Cardiac muscle cell (in vitro differentiated cells and primary cell): ENCODE measurements around the gene MELTF. TPM values are rescaled to one million over a fixed set of nuclear protein-coding genes. Genes with fewer than 3 reads are reported as not detected.

ENCODE experiments used
- DNase-seq, 2 donors: peaks; one replicate each; pipeline versions ENCODE4 v3.0.0 to v3.0.0-alpha.2; 2010 to 2017; ENCODE audit warnings: low read depth in 1 of 2, low spot score in 1 of 2
- H3K27ac ChIP-seq: fragments of 200-600 bp; sonication (generic); 2 replicates; pipeline ENCODE4 v1.5.1; 2016
- H3K27me3 ChIP-seq: fragments of 200-600 bp; sonication (generic); 2 replicates; pipeline ENCODE4 v1.6.0; 2016; ENCODE audit warnings: control low read depth
- H3K36me3 ChIP-seq: fragments of 200-600 bp; sonication (generic); 2 replicates; pipeline ENCODE4 v1.5.1; 2016; ENCODE audit warnings: control low read depth
- H3K4me1 ChIP-seq: fragments of 200-600 bp; sonication (generic); 2 replicates; pipeline ENCODE4 v1.8.1; 2017; ENCODE audit warnings: low read depth, mild to moderate bottlenecking, mixed run types
- H3K4me3 ChIP-seq: fragments of 200-600 bp; sonication (generic); 2 replicates; pipeline ENCODE4 v1.5.1; 2016; ENCODE audit warnings: mild to moderate bottlenecking
- H3K9me3 ChIP-seq: fragments of 200-600 bp; sonication (generic); 2 replicates; pipeline ENCODE4 v1.5.1; 2017; ENCODE audit warnings: low read depth, mild to moderate bottlenecking, control low read depth
- polyA plus RNA-seq: library from polyadenylated mRNA; unstranded; fragments of >200 nt; fragmentation: Nextera tagmentation; extraction: Ambion mirVana; gene quantifications from 2 replicates; pipeline ENCODE4 v1.2.1, GENCODE V29; 2016
- total RNA-seq: library from RNA; depleted of rRNA; stranded (reverse); fragments of >200 nt; gene quantifications from 2 replicates; pipeline ENCODE4 v1.2.3, GENCODE V29; 2016
- TF ChIP-seq, protein P1 (sequence below): IDR thresholded peaks from 2 replicates; pipeline ENCODE4 v1.5.1; 2012; ENCODE audit warnings: low read depth, mild to moderate bottlenecking, low read length

MELTF gene
- total and polyA plus RNA-seq, 2 experiments from 2014 or later = 12.0 to 17.8 TPM

DNA sequence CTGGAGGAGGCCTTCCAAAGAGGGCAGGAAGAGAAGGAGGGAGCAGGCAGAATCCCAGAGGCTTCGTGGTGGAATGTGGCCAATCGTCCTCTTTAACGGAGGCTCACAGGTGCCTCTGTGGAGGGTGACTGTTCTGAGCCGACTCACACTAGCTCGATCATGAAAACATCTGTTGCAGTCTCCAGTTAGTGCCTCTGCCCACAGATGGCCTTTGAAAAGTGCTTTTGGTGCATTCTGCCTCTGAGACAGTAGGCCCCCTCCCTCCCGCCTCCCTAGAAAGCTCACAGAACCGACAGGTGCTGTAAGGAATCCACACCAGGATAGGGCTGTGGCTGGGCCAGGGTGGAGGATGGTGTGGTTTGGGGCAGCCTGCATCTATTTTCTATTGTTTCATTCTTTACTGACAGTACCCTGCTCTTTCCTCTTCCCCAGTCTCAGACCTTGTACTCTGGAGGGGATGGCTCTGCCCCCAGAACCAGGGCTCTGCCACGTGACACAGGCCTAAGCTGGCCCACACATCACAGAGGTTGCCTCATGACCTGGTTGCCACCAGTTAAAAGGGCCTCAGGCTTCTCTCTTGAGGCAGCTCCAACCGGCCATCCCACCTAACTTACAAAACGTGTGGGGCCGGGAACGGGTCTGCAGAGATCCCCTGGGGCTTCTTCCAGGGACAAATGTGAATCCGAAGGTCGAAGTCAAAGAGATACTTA lies 33.8 kb downstream of the MELTF start:
- TF ChIP-seq, protein P1, sequence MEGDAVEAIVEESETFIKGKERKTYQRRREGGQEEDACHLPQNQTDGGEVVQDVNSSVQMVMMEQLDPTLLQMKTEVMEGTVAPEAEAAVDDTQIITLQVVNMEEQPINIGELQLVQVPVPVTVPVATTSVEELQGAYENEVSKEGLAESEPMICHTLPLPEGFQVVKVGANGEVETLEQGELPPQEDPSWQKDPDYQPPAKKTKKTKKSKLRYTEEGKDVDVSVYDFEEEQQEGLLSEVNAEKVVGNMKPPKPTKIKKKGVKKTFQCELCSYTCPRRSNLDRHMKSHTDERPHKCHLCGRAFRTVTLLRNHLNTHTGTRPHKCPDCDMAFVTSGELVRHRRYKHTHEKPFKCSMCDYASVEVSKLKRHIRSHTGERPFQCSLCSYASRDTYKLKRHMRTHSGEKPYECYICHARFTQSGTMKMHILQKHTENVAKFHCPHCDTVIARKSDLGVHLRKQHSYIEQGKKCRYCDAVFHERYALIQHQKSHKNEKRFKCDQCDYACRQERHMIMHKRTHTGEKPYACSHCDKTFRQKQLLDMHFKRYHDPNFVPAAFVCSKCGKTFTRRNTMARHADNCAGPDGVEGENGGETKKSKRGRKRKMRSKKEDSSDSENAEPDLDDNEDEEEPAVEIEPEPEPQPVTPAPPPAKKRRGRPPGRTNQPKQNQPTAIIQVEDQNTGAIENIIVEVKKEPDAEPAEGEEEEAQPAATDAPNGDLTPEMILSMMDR = no peak
- DNase-seq = no peak
- no peaks in the 10 kb centered on the region for H3K4me1 ChIP-seq
- no peaks in the 10 kb centered on the region for H3K27me3 ChIP-seq
- no peaks in the 10 kb centered on the region for H3K36me3 ChIP-seq
- no peak overlapping the region for H3K27ac ChIP-seq
- no peak overlapping the region for H3K4me3 ChIP-seq
- H3K9me3 ChIP-seq = no peaks in the 10 kb centered on the region

DNA sequence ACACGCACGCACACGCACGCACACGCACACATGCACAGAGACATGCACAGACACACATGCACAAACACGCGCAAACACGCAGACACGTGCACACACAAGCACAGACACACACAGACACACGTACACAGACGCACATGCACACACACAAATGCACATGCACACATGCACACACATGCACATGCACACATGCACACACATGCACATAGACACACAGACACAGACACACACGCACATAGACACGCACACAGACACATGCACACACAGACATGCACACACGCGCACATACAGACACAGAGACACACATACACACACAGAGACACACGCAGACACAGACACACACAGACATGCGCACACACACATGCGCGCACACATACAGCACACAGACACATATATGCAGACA lies 34.6 kb downstream of the MELTF start:
- no peaks in the 10 kb centered on the region for H3K4me1 ChIP-seq

DNA sequence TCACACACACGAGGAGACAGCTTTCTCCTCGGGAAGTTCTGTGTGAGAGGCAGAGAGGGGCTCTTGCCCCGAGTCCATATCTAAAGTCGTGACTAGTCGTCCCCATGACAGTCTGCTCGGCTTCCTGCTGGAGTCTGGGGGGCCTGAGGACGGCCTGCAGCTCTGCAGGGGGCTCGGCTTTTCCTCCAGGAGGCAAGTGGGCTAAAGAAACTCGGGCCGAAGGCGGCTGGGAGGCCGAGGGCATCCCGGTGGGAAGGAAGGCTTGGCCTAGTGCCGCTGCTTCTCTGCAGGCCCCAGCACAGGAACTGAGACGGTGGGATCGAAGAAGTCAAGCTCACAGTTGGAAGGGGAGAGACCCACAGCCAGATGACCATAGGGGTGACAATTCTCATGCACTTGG lies 35.6 kb downstream of the MELTF start:
- H3K27ac ChIP-seq = no peak overlapping the region
- H3K4me3 ChIP-seq = no peak overlapping the region
- no peaks in the 10 kb centered on the region for H3K27me3 ChIP-seq
- peaks cover under 1% of the 10 kb centered on the region for H3K4me1 ChIP-seq
- H3K9me3 ChIP-seq = no peaks in the 10 kb centered on the region
- TF ChIP-seq, protein P1 = no peak
- no peak for DNase-seq
- no peaks in the 10 kb centered on the region for H3K36me3 ChIP-seq

More for the DNA sequence above, 34.6 kb downstream of the MELTF start:
- no peak for DNase-seq
- Histone ChIP-seq H3K4me3 (no peak overlapping the region), H3K9me3 (no peaks in the 10 kb centered on the region), H3K27me3 (no peaks in the 10 kb centered on the region), H3K27ac (no peak overlapping the region), H3K36me3 (no peaks in the 10 kb centered on the region)
- TF ChIP-seq, protein P1 = no peak

DNA sequence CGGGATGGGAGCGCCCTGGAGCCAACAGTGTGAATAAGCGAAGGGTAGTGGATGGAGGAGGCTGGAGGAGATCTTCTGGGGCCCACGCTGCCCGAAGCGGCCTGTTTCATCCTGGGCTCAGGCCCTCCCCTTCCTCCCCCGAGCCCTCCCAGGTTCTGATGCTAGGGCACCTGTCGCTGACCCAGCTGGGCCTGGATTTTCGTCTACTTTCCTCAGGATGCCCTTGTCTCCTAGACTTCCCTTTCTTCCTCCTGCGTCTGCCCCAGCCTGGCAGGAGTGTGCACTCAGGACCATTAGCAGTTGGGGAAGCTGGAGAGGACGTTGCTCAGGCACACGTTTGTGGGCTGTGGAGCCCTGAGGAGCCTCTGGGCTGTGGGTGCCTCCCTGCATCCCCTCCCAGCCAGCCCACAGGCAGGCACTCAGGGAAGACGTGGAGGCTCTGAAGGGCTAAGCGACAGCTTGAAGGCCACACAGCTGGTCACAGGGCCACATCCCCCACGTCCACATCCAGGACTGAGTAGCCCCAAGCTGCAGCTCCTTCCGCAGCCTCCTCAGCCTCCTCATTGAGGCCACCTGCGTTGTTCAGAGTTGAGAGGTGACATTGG lies 37.1 kb downstream of the MELTF start:
- peaks cover 15% of the 10 kb centered on the region for H3K4me1 ChIP-seq
- no peak for DNase-seq
- no peaks in the 10 kb centered on the region for H3K27me3 ChIP-seq
- H3K9me3 ChIP-seq = no peaks in the 10 kb centered on the region
- no peak overlapping the region for H3K4me3 ChIP-seq
- H3K27ac ChIP-seq = no peak overlapping the region
- TF ChIP-seq, protein P1 = no peak
- H3K36me3 ChIP-seq = no peaks in the 10 kb centered on the region

DNA sequence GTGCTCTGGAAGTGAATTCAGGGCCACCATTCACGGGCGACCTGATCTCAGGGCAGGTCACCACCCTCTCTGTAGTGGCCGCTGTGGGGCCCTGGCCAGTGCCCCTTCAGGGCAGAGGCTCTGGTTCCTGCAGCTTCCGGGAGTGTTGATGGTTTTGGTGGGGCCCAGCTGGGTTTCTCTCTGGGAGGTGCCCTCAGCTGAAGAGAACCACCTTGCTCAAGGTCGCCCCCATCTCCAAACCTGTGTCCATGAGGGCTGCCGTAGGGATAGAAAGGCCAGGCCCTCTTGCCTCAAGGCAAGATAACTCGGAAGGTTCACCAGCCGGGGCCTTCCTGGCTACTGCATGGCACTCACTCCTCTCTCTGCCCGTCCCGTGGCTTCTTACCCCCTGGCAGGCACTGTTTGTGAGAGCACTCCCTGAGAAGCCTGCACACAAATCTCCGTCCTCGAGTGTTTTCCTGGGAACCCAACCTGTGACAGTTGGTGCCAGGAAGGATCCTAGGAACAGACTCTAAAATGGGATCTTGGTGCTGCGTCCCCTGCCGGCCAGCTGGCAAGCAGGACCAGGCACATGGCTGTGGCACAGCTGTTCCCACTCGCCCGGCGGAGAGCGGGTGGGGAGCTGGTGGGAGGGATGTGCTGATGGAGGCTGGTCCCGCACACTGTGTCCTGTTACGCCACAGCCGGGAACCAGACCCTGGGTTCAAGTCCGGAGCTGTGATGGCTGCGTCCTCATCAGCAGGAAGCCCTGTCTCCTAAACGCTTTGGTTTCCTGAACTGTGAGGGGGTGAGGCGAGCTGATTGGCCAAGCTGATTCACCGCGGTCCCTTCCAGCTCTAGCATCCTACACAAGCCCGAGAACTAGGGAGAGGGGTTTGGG lies 37.8 kb downstream of the MELTF start:
- Histone ChIP-seq H3K4me3 (no peak overlapping the region), H3K4me1 (peaks cover 17% of the 10 kb centered on the region), H3K36me3 (no peaks in the 10 kb centered on the region), H3K9me3 (no peaks in the 10 kb centered on the region), H3K27ac (no peak overlapping the region), H3K27me3 (no peaks in the 10 kb centered on the region)
- TF ChIP-seq, protein P1 = no peak
- no peak for DNase-seq
